ENCODE measurements around the gene MAZ.
"Not testable (repeated sequence)": the region's sequence is repeated elsewhere in the genome, so short reads cannot be mapped to it uniquely, and the experiment has no call there.

MAZ gene

GRCh38 chr16:29775742-29776408 is 30.5 kb upstream of the MAZ start:
- TF ChIP-seq CTCF (IDR thresholded peaks at IDR 0.05; ENCODE audit: low read depth, low read length) = no peak
- H3K4me3 ChIP-seq (ENCODE audit: low read depth, low read length) = no peak overlapping the region

DNA sequence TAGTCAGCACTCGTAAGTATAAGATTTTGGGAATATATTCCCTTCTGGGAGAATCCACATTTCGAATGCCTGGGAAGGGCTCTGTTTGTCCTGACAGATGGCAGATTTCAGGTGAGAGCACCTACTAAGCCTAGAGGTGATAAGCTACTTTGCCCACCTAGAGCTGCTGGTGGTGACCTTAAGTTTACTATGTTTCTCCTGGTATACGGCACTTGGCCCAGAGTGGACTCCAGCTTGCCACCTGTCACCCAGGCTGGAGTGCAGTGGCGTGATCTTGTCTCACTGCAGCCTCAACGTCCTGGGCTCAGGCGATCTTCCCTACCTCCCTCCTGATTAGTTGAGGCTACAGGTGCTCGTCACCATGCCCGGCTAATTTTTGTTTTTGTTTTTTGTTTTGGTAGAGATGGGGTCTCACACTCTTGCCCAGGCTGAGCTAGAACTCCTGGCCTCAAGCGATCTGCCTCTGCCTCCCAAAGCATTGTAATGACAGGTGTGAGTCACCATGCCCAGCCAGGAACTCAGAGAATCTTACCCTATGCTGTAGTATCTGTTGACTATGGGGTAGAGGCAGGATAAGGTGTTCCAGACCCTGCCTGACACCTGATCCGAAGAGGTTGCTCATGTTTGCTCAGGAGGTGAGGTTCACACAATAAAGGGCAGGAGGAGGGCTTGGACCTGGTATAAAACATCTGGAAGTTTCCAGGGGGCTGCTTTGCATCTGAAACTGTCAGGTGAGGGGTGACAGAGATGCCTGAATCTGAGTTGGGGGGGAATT is 28.6 kb upstream of the MAZ start, which contains the start of gene ZG16:
Gene ZG16 (plus strand): TSS at position 681 of the 775 bp plus-strand sequence. CDS start 1,011 bp downstream, outside the sequence.
- no peak within 1 kb of the TSS for H3K4me3 ChIP-seq (ENCODE audit: low read depth, low read length)
- TF ChIP-seq CTCF (IDR thresholded peaks at IDR 0.05; ENCODE audit: low read depth, low read length) = no peak

DNA sequence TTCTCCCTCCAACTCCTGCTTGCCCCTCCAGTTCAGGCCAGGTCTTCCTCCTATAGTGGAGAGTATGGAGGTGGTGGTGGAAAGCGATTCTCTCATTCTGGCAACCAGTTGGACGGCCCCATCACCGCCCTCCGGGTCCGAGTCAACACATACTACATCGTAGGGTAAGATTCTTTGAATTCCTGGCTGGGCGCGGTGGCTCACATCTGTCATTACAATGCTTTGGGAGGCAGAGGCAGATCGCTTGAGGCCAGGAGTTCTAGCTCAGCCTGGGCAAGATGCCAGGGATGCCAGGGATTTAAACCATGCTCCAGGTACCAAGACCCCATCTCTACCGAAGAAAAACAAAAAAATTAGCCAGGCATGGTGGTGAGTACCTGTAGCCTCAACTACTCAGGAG is 26.9 kb upstream of the MAZ start:
- H3K4me3 ChIP-seq (ENCODE audit: low read depth, low read length) = no peak overlapping the region
- no peak for TF ChIP-seq CTCF (IDR thresholded peaks at IDR 0.05; ENCODE audit: low read depth, low read length)

DNA sequence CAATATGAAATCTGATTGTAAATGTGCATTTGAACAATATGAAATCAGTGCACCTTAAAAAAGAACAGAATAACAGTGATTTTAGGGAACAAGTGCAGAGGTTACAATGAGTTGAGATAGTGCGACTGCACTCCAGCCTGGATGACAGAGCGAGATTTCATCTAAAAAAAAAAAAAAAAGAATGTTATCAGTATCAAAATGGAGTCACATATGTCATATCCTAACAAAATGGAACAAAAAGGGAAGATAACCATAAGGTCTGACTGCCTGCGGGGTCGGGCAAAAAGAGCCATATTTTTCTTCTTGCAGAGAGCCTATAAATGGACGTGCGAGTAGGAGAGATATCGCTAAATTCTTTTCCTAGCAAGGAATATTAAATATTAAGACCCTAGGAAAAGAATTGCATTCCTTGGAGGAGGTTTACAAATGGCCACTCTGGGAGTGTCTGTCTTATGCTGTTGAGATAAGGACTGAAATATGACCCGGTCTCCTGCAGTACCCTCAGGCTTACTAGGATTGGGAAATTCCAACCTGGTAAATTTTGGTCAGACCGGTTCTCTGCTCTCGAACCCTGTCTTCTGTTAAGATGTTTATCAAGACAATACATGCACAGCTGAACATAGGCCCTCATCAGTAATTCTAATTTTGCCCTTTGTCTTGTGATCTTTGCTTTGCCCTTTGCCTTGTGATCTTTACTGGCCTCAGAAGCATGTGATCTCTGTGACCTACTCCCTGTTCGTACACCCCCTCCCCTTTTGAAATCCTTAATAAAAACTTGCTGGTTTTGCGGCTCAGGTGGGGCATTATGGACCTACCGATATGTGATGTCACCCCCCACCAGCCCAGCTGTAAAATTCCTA is 23.0 kb upstream of the MAZ start:
- not testable (repeated sequence) for H3K4me3 ChIP-seq (ENCODE audit: low read depth, low read length)

DNA sequence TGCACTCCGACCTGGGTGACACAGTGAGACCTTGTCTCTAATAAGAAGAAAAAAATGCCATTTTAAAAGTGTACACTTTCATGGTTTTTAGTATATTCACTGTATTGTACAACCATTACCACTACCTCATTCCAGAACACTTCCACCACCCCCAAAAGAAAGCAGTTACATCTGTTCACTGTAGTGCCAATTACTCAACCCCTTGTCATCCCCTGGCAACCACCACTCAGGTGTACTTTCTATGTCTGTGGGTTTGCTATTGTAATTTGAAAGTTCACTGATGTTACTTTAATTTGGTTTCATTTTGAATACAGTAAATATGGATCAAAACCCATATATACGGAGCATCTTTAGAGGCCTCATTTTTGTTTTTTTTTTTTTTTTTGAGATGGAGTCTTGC is 22.2 kb upstream of the MAZ start:
- H3K4me3 ChIP-seq (ENCODE audit: low read depth, low read length) = no peak overlapping the region
- no peak for TF ChIP-seq CTCF (IDR thresholded peaks at IDR 0.05; ENCODE audit: low read depth, low read length)

DNA sequence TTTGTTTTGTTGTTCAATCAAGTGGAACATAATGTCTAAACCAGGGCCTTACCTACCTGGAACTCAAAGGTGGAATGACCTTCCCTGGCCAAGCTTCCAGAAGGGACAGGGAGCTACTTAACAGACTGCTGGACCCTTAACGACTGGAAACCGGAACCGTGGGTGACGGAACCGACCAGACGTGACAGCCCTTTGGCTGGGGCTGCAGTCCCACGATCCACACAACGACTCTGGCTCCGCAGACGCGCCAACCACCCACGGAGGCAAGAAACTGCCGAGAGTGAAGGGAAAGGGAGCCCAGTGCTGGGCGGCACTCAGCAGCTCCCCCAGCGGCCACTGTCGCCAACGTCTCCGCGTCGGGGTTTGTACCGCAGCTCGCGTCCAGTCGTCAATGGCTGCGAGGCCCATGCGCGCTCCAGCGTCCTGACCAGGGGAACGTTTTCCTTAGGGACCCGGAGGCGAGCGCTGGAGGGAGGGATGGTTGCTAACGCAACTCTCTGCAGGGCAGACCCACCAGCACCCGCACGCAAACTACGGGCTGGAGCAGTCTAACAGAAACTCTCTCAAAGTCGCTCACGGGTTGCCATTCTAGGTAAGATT is 21.3 kb upstream of the MAZ start:
- TF ChIP-seq CTCF (IDR thresholded peaks at IDR 0.05; ENCODE audit: low read depth, low read length) = peak; percentile 61
- H3K4me3 ChIP-seq (ENCODE audit: low read depth, low read length) = no peak overlapping the region

GRCh38 chr16:29787155-29787554 is 19.2 kb upstream of the MAZ start:
- not testable (repeated sequence) for H3K4me3 ChIP-seq (ENCODE audit: low read depth, low read length)

All from WI38 (cell line).